K562 (cell line): ENCODE results near the gene FGFBP3. TPM values are rescaled to one million over a fixed set of nuclear protein-coding genes. Genes with fewer than 3 reads are reported as not detected.

Source experiments
- ATAC-seq: fragments of 200-7000 bp; cut with Tn5 transposase; 3 replicates; pipeline ENCODE4 v1.9.1; 2020; ENCODE audit warnings: moderate library complexity
- BruUV-seq: library from RNA; stranded (reverse); fragments of 400-500 nt; replicated peaks from 2 replicates; lab custom pipeline; 2021; lab: Mats Ljungman, UMichigan
- CTCF ChIA-PET: fragments of 300-600 bp; formaldehyde crosslinking; extraction: SDS; loops from one replicate; lab custom pipeline; 2021; ENCODE audit warnings: low intra/inter-chr PET ratio; lab: Yijun Ruan, JAX
- POLR2A ChIA-PET: fragments of 300-600, 350-650 bp; sonication (Branson Sonifier 250); formaldehyde crosslinking; extraction: SDS; loops from one replicate; lab custom pipeline; 2021; ENCODE audit warnings: antibody characterized with exemption, inconsistent platforms; lab: Yijun Ruan, JAX
- DNase-seq, 4 experiments: peaks; one replicate each; pipeline versions ENCODE4 v3.0.0 to v3.0.0-alpha.2; 2011 to 2018; ENCODE audit warnings: low spot score in 3 of 4, mixed read lengths in 3 of 4; ENCODE audit errors: extremely low read depth in 1 of 4
- FAIRE-seq: peaks from 2 replicates; lab custom pipeline; 2011; peaks lifted over from hg19 to GRCh38; lab: Jason Lieb, UNC
- H2AFZ ChIP-seq: 2 replicates; pipeline ENCODE4 v1.6.0; 2011; ENCODE audit warnings: low read depth, low read length, control low read depth, inconsistent platforms
- H3K27ac ChIP-seq: fragments of 200-600 bp; 3 replicates; pipeline ENCODE4 v1.8.0; 2011; ENCODE audit warnings: low read depth, mild to moderate bottlenecking, control low read depth, inconsistent platforms, low read length, moderate library complexity, mixed read lengths; ENCODE audit errors: extremely low read depth
- H3K27me3 ChIP-seq, 2 experiments: fragments of 300-600 bp in 1 of 2; 2 replicates in 1 of 2; 3 replicates in 1 of 2; pipeline versions ENCODE4 v1.6.0 to v1.8.0; 2011; ENCODE audit warnings: inconsistent platforms in 2 of 2, low read length in 2 of 2, mild to moderate bottlenecking in 1 of 2, mixed read lengths in 1 of 2, moderate library complexity in 1 of 2; ENCODE audit not compliant: control insufficient read depth in 2 of 2, insufficient read depth in 2 of 2
- H3K36me3 ChIP-seq: fragments of 300-600 bp; 3 replicates; pipeline ENCODE4 v1.8.0; 2011; ENCODE audit warnings: mild to moderate bottlenecking, low read length, inconsistent platforms; ENCODE audit not compliant: control insufficient read depth, insufficient read depth
- H3K4me1 ChIP-seq, 2 experiments: fragments of 200-600 bp in 1 of 2; replicated peaks in 1 of 2; 2 replicates in 1 of 2; 3 replicates in 1 of 2; pipeline versions ENCODE4 v1.5.1 to v1.8.0; 2011; ENCODE audit warnings: inconsistent platforms in 2 of 2, low read length in 2 of 2, mild to moderate bottlenecking in 1 of 2, mixed read lengths in 1 of 2, moderate library complexity in 1 of 2; ENCODE audit not compliant: control insufficient read depth in 2 of 2, insufficient read depth in 2 of 2
- H3K4me2 ChIP-seq: 2 replicates; pipeline ENCODE4 v1.6.1; 2011; ENCODE audit warnings: low read length, control low read depth, inconsistent platforms, mixed read lengths; ENCODE audit not compliant: insufficient read depth
- H3K4me3 ChIP-seq: fragments of 200-600 bp; sonication (generic), shearing (Covaris generic); 2 replicates; pipeline ENCODE4 v1.5.1; 2016; ENCODE audit warnings: control low read depth, inconsistent platforms
- H3K79me2 ChIP-seq: fragments of 200-600 bp; 3 replicates; pipeline ENCODE4 v1.8.0; 2011; ENCODE audit warnings: low read length, inconsistent platforms; ENCODE audit not compliant: control insufficient read depth, insufficient read depth
- H3K9ac ChIP-seq, 2 experiments: 2 replicates each; pipeline versions ENCODE4 v1.6.0 to v1.6.1; 2011; ENCODE audit warnings: low read depth in 2 of 2, low read length in 2 of 2, control low read depth in 1 of 2, inconsistent platforms in 1 of 2, mild to moderate bottlenecking in 1 of 2, mixed read lengths in 1 of 2; ENCODE audit not compliant: insufficient read depth in 1 of 2
- H3K9me1 ChIP-seq: one replicate; pipeline ENCODE4 v1.6.0; 2011; ENCODE audit warnings: inconsistent platforms, mild to moderate bottlenecking, low read length, moderate library complexity; ENCODE audit not compliant: control insufficient read depth, insufficient read depth
- H3K9me3 ChIP-seq: replicated peaks from 2 replicates; pipeline ENCODE4 v1.5.1; 2011; ENCODE audit warnings: low read depth, low read length, inconsistent platforms; ENCODE audit not compliant: control insufficient read depth, insufficient read depth
- H4K20me1 ChIP-seq: replicated peaks from 2 replicates; pipeline ENCODE4 v1.6.1; 2011; ENCODE audit warnings: low read length, inconsistent platforms, mixed read lengths; ENCODE audit not compliant: control insufficient read depth, insufficient read depth
- DEAF1 ChIP-seq: fragments of 450-650 bp; formaldehyde crosslinking; IDR thresholded peaks from 2 replicates; pipeline ENCODE4 v1.4.0; 2020; ENCODE audit warnings: mild to moderate bottlenecking, moderate library complexity
- HIVEP1 ChIP-seq: fragments of 250-450 bp; sonication (Bioruptor Pico); IDR thresholded peaks from 2 replicates; pipeline ENCODE4 v1.4.0; 2020; ENCODE audit warnings: mild to moderate bottlenecking
- POLR2B ChIP-seq: fragments of 450-650 bp; IDR thresholded peaks from 2 replicates; pipeline ENCODE4 v1.6.1; 2018; ENCODE audit warnings: low read depth; ENCODE audit not compliant: partially characterized antibody
- WGBS: fragments of 100-300 bp; shearing (Covaris generic); methylation state at CpG from one replicate; pipeline ENCODE4 v1.1.6; 2016; ENCODE audit warnings: low coverage, mixed read lengths; ENCODE audit not compliant: insufficient coverage; ENCODE audit errors: missing lambda C conversion rate; 5-methylcytosine and 5-hydroxymethylcytosine counted together
- in situ Hi-C: fragments of 300-500 bp; cut with MboI; formaldehyde crosslinking; loops from 4 replicates; pipeline ENCODE4 v1.15.0; 2018; ENCODE audit warnings: inconsistent platforms, mixed read lengths
- intact Hi-C: fragments of 100-400 bp; cut with micrococcal nuclease; formaldehyde crosslinking; loops from 2 replicates; pipeline ENCODE4 v1.14.2; 2022
- polyA plus RNA-seq, 8 experiments: library from polyadenylated mRNA; depleted of rRNA in 4 of 8; stranded (reverse) in 5 of 8; unstranded in 3 of 8; fragments of >200 nt; fragmentation: Nextera tagmentation in 2 of 8; fragmentation: Illumina TruSeq in 1 of 8; extraction: Ambion mirVana in 2 of 8; extraction: Trizol in 1 of 8; gene quantifications; 2 replicates each; pipeline versions ENCODE4 v1.2.1 to v1.2.3, GENCODE V29; 2011 to 2014; ENCODE audit warnings: inconsistent platforms in 1 of 8, missing spikeins in 1 of 8
- total RNA-seq, 7 experiments: library from RNA; depleted of rRNA in 6 of 7; stranded (reverse); fragments of >200 nt in 6 of 7; fragmentation: Illumina TruSeq in 2 of 7; extraction: Trizol in 2 of 7; gene quantifications; 2 replicates each; pipeline versions ENCODE4 v1.2.1 to v1.2.3, GENCODE V29; 2011 to 2021; ENCODE audit warnings: low replicate concordance in 1 of 7

FGFBP3 gene
- total and polyA plus RNA-seq, 9 of the 15 experiments (the other 6 are each of a cell fraction or from before 2014, with no cell fraction given) = 0.58 to 3.0 (median 1.5) TPM

DNA sequence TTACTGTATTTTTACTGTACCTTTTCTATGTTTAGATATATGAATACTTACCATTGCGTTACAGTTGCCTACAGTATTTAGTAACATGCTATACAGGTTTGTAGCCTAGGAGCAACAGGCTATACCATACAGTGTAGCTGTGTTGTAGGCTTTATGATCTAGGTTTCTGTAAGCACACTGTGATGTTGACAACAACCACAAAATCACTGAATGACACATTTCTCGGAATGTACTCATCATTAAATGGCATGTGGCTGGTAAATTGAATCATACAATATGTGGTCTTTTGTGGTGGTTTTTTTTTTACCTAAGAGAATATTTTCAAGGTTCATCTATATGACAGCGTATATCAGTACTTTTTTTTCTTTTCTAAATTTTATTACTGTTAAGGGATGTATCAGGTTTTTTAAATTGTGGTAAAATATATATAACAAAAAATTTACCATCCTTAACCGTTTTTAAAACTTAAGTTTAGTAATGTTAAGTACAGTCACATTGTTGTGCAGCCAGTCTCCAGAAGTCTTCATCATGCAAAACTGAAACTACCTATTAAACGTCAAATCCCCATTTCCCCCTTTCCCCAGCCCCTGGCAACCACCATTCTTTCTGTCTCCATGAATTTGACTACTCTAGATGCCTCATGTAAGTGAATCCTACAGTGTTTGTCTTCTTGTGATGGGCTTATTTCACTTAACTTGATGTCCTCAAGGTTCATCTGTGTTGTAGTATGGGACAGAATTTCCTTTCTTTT is 35.8 kb upstream of the FGFBP3 start (continued):
- TF ChIP-seq DEAF1 (CRISPR knock-in tag) = no peak

DNA sequence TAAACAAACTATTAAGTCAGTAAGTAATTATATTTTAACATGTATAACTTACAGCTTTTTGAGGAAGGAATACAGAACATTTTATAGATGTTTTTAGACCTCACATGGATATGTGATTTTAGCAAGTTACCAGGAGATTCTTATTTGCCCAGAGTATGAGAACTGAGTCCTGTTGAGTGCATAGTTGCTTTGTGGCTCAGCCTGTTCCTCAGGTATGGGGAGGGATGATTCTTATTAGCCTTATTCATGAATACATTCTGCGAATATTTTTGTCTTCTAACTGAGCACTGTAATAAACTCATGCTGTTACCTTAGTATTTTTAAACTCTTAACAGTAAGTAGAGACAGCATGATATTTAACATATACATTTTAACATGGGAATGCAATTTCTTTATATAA is 32.1 kb upstream of the FGFBP3 start:
- intact Hi-C loops = no loop called here
- Histone ChIP-seq H3K9me3 (no peaks in the 10 kb centered on the region), H4K20me1 (no peaks in the 10 kb centered on the region), H3K27ac (no peak overlapping the region), H3K4me3 (no peak overlapping the region), H3K9me1 (no peaks in the 10 kb centered on the region), H2AFZ (no peak overlapping the region), H3K4me1 (no peaks in the 10 kb centered on the region; a peak in 1 of 5 replicates), H3K9ac (no peak overlapping the region), H3K79me2 (peaks cover 48% of the 10 kb centered on the region), H3K36me3 (peaks cover 61% of the 10 kb centered on the region; the same call in 2 of the 3 replicates), H3K4me2 (no peak overlapping the region), H3K27me3 (no peaks in the 10 kb centered on the region)
- WGBS = 93% methylated on average over 1 of the region's 1 CpG
- BruUV-seq = no TSS peak
- CTCF ChIA-PET = no interaction called here
- ATAC-seq (no peak), FAIRE-seq (no peak), DNase-seq (no peak)
- TF ChIP-seq POLR2B = no peak
- TF ChIP-seq HIVEP1 (CRISPR knock-in tag) = no peak
- in situ Hi-C loops = no loop called here
- POLR2A ChIA-PET = interaction anchor here (0.8 to 1.1 kb wide), 3 partner anchors 8 to 18 kb away, joined by 3 read pairs; partner anchors contain the start of gene BTAF1
